B cell (primary cell): ENCODE data around the gene CCK. TPM values are rescaled to one million over a fixed set of nuclear protein-coding genes. Genes with fewer than 3 reads are reported as not detected.

Experiments
- ATAC-seq: fragments of 200-7000 bp; cut with Tn5 transposase; one replicate; pipeline ENCODE4 v1.10.0; 2021; ENCODE audit warnings: low read depth, mild to moderate bottlenecking, moderate number of reproducible peaks, moderate library complexity
- CTCF ChIA-PET: fragments of 350-600 bp; sonication (Branson Sonifier 250); formaldehyde crosslinking; loops from one replicate; lab custom pipeline; 2021; ENCODE audit warnings: antibody characterized with exemption, inconsistent platforms; lab: Charles Lee
- POLR2A ChIA-PET: fragments of 350-600 bp; sonication (Branson Sonifier 250); formaldehyde crosslinking; loops from one replicate; lab custom pipeline; 2021; ENCODE audit warnings: antibody characterized with exemption; lab: Charles Lee
- DNase-seq: peaks from one replicate; pipeline ENCODE4 v3.0.0; 2013
- H2AFZ ChIP-seq: 2 replicates; pipeline ENCODE4 v1.6.1; 2012; ENCODE audit warnings: mild to moderate bottlenecking, low read depth, low read length; ENCODE audit not compliant: insufficient read depth, poor library complexity, severe bottlenecking
- H3K27ac ChIP-seq, 2 donors: 1 replicate in 1 of 2; 2 replicates in 1 of 2; pipeline ENCODE4 v1.5.1; 2012 to 2013; ENCODE audit warnings: low read length in 2 of 2, mild to moderate bottlenecking in 2 of 2, moderate library complexity in 1 of 2
- H3K27me3 ChIP-seq, 4 experiments: fragments of 200-600 bp in 1 of 4; sonication (generic) in 1 of 4; replicated peaks in 1 of 4; 1 replicate in 2 of 4; 2 replicates in 2 of 4; pipeline versions ENCODE4 v1.6.1 to v1.7.0; 2013 to 2016; ENCODE audit warnings: low read length in 3 of 4, mild to moderate bottlenecking in 2 of 4, mixed read lengths in 1 of 4, moderate library complexity in 1 of 4; ENCODE audit not compliant: insufficient read depth in 4 of 4, control insufficient read depth in 3 of 4; ENCODE audit errors: control extremely low read depth in 1 of 4
- H3K36me3 ChIP-seq, 2 experiments: replicated peaks in 1 of 2; 1 replicate in 1 of 2; 2 replicates in 1 of 2; pipeline versions ENCODE4 v1.6.1 to v1.7.1; 2013; ENCODE audit warnings: low read length in 1 of 2; ENCODE audit not compliant: insufficient read depth in 2 of 2, control insufficient read depth in 1 of 2; ENCODE audit errors: control extremely low read depth in 1 of 2, extremely low read depth in 1 of 2
- H3K4me1 ChIP-seq, 2 donors: fragments of 200-600 bp in 1 of 2; sonication (generic) in 1 of 2; 1 replicate in 1 of 2; 2 replicates in 1 of 2; pipeline versions ENCODE4 v1.5.1 to v1.6.1; 2013 to 2017; ENCODE audit warnings: low read length in 2 of 2; ENCODE audit not compliant: control insufficient read depth in 2 of 2, insufficient read depth in 2 of 2
- H3K4me2 ChIP-seq: replicated peaks from 2 replicates; pipeline ENCODE3; 2012; ENCODE audit warnings: mild to moderate bottlenecking, low read depth, low read length; ENCODE audit not compliant: poor library complexity, severe bottlenecking
- H3K4me3 ChIP-seq, 5 experiments: fragments of 200-600 bp in 1 of 5; sonication (generic) in 1 of 5; 1 replicate in 3 of 5; 2 replicates in 2 of 5; pipeline versions ENCODE4 v1.5.1 to v1.7.0; 2011 to 2016; ENCODE audit warnings: low read length in 4 of 5, mild to moderate bottlenecking in 4 of 5, low read depth in 2 of 5, control low read depth in 1 of 5, moderate library complexity in 1 of 5; ENCODE audit not compliant: insufficient read depth in 1 of 5; ENCODE audit errors: control extremely low read depth in 1 of 5, extremely low read depth in 1 of 5
- H3K79me2 ChIP-seq: fragments of 200-600 bp; sonication (generic); one replicate; pipeline ENCODE4 v1.6.0; 2016; ENCODE audit warnings: low read length; ENCODE audit not compliant: control insufficient read depth, insufficient read depth
- H3K9ac ChIP-seq: fragments of 200-600 bp; sonication (generic); 2 replicates; pipeline ENCODE4 v1.6.1; 2017; ENCODE audit warnings: mild to moderate bottlenecking, low read length, moderate library complexity
- H3K9me3 ChIP-seq, 3 donors: one replicate each; pipeline versions ENCODE4 v1.6.1 to v1.7.1; 2013; ENCODE audit warnings: low read length in 2 of 3; ENCODE audit not compliant: control insufficient read depth in 2 of 3, insufficient read depth in 1 of 3; ENCODE audit errors: control extremely low read depth in 1 of 3
- H4K20me1 ChIP-seq: 2 replicates; pipeline ENCODE4 v1.6.0; 2012; ENCODE audit warnings: mild to moderate bottlenecking, low read length; ENCODE audit not compliant: insufficient read depth, control insufficient read depth, poor library complexity, severe bottlenecking
- H3K27ac Mint-ChIP-seq: one replicate; pipeline ENCODE4 v1.8.0; 2021; ENCODE audit warnings: mixed read lengths
- H3K27me3 Mint-ChIP-seq: one replicate; pipeline ENCODE4 v1.8.0; 2021; ENCODE audit warnings: mixed read lengths
- H3K4me1 Mint-ChIP-seq: one replicate; pipeline ENCODE4 v1.8.0; 2021; ENCODE audit warnings: mixed read lengths
- H3K4me3 Mint-ChIP-seq: one replicate; pipeline ENCODE4 v1.8.0; 2021; ENCODE audit warnings: mixed read lengths
- H3K9me3 Mint-ChIP-seq: one replicate; pipeline ENCODE4 v1.8.0; 2022; ENCODE audit warnings: mixed read lengths; ENCODE audit not compliant: insufficient read depth
- EZH2 ChIP-seq: IDR thresholded peaks from 2 replicates; pipeline ENCODE4 v1.6.1; 2012; ENCODE audit warnings: borderline replicate concordance, low read depth, mild to moderate bottlenecking, moderate library complexity, low read length; ENCODE audit not compliant: insufficient read depth, poor library complexity, severe bottlenecking
- WGBS: methylation state at CpG from one replicate; pipeline ENCODE4 v1.1.5; 2013; ENCODE audit warnings: missing lambda C conversion rate; ENCODE audit not compliant: insufficient coverage; 5-methylcytosine and 5-hydroxymethylcytosine counted together
- intact Hi-C: fragments of 100-400 bp; cut with micrococcal nuclease; formaldehyde crosslinking; loops from one replicate; pipeline ENCODE4 v1.10.0; 2022
- polyA plus RNA-seq: library from polyadenylated mRNA; depleted of rRNA; stranded (reverse); fragments of >200 nt; gene quantifications from 2 replicates; pipeline ENCODE4 v1.2.3, GENCODE V29; 2012
- total RNA-seq, 2 donors: library from RNA; stranded (reverse); fragments of 120-200 nt in 1 of 2; gene quantifications; 1 replicate in 1 of 2; 2 replicates in 1 of 2; pipeline versions ENCODE4 v1.2.3 to v1.2.4, GENCODE V29; 2013 to 2022
- TF ChIP-seq, protein P1 (sequence below): fragments of 200-600 bp; IDR thresholded peaks from one replicate; pipeline ENCODE4 v1.8.0; 2022; ENCODE audit warnings: antibody characterized with exemption, mild to moderate bottlenecking

The CCK gene
- total and polyA plus RNA-seq, 2 donors (not counting 1 experiment from before 2014, with no cell fraction given): not detected

DNA sequence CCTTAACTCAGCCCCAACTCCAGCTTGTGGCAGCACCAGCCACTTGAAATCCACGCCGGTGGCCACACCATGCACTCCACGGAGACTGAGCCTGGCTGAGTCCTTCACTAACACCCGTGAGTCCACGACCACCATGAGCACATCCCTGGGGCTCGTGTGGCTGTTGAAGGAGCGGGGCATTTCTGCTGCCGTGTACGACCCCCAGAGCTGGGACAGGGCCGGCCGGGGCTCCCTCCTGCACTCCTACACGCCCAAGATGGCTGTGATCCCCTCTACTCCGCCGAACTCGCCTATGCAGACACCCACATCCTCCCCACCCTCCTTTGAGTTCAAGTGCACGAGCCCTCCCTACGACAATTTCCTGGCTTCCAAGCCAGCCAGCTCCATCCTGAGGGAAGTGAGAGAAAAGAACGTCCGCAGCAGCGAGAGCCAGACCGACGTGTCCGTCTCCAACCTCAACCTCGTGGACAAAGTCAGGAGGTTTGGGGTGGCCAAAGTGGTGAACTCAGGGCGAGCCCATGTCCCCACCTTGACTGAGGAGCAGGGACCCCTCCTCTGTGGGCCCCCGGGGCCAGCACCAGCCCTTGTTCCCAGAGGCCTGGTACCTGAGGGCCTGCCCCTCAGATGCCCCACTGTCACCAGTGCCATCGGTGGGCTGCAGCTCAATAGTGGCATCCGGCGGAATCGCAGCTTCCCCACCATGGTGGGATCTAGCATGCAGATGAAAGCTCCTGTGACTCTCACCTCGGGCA lies 42.9 kb downstream of the CCK start:
- no peak overlapping the region for H3K27ac Mint-ChIP-seq
- H3K9me3 ChIP-seq: peaks cover 0 to 7% (median 0%) of the 10 kb centered on the region in 3 donors
- CTCF ChIA-PET: no interaction called here

More for the DNA sequence above, 42.9 kb downstream of the CCK start:
- DNase-seq (no peak), ATAC-seq (no peak)
- Mint-ChIP-seq H3K9me3 (no peaks in the 10 kb centered on the region), H3K4me3 (no peak overlapping the region), H3K4me1 (no peaks in the 10 kb centered on the region), H3K27me3 (no peaks in the 10 kb centered on the region)
- Histone ChIP-seq H2AFZ (no peak overlapping the region), H3K4me3 (no peak overlapping the region), H3K36me3 (peaks cover 4 to 74% of the 10 kb centered on the region in 2 experiments), H3K27me3 (no peaks in the 10 kb centered on the region), H3K4me1 (no peaks in the 10 kb centered on the region), H3K9ac (no peak overlapping the region), H4K20me1 (no peaks in the 10 kb centered on the region), H3K27ac (no peak overlapping the region), H3K4me2 (no peak overlapping the region), H3K79me2 (peaks cover 4% of the 10 kb centered on the region)
- 98% methylated on average over 26 of the region's 31 CpGs for WGBS
- TF ChIP-seq, protein P1, sequence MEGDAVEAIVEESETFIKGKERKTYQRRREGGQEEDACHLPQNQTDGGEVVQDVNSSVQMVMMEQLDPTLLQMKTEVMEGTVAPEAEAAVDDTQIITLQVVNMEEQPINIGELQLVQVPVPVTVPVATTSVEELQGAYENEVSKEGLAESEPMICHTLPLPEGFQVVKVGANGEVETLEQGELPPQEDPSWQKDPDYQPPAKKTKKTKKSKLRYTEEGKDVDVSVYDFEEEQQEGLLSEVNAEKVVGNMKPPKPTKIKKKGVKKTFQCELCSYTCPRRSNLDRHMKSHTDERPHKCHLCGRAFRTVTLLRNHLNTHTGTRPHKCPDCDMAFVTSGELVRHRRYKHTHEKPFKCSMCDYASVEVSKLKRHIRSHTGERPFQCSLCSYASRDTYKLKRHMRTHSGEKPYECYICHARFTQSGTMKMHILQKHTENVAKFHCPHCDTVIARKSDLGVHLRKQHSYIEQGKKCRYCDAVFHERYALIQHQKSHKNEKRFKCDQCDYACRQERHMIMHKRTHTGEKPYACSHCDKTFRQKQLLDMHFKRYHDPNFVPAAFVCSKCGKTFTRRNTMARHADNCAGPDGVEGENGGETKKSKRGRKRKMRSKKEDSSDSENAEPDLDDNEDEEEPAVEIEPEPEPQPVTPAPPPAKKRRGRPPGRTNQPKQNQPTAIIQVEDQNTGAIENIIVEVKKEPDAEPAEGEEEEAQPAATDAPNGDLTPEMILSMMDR: no peak
- no peak for TF ChIP-seq EZH2
- POLR2A ChIA-PET: no interaction called here
- intact Hi-C loops: no loop called here
